ENCODE results near the gene RGMA. TPM values are rescaled to one million over a fixed set of nuclear protein-coding genes. Genes with fewer than 3 reads are reported as not detected.

RGMA gene
- total RNA-seq, 1 donor from 2014 or later, result not detected

DNA sequence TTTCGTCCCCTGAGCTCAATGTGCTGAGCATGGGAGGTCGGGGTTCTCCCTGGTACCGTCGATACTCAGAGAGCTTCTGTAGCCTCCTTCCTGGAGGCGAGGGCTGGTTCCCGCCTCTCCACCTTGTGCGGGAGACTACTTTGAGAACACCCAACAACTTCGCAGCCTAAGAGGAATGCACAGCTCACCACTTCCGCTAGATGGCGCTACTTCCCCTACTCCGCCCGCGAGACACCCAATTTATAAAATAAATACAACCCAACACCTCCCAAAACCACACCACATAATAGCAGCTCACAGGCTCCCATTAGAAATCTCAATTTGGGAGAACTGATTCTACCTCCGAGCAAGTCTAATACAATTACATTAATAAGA is 1.2 kb downstream of the RGMA start:
- H3K27me3 Mint-ChIP-seq (ENCODE audit: low read depth), result peaks cover 60% of the 10 kb centered on the region
- peaks cover 14% of the 10 kb centered on the region for H3K4me1 Mint-ChIP-seq (ENCODE audit: low read depth)
- H3K27ac Mint-ChIP-seq, result no peak overlapping the region
- intact Hi-C loops (cut with micrococcal nuclease), result loop anchor here (2.0 to 5.0 kb wide), 2 partner anchors 991 to 1033 kb away; no protein-coding TSS in a partner anchor
- no peaks in the 10 kb centered on the region for H3K9me3 Mint-ChIP-seq
- H3K4me3 Mint-ChIP-seq (ENCODE audit: low read depth), result peak overlapping the region; percentile 82
- DNase-seq (ENCODE audit: low spot score), result peak; percentile 65
- no peaks in the 10 kb centered on the region for H3K36me3 Mint-ChIP-seq (ENCODE audit: low read depth)

DNA sequence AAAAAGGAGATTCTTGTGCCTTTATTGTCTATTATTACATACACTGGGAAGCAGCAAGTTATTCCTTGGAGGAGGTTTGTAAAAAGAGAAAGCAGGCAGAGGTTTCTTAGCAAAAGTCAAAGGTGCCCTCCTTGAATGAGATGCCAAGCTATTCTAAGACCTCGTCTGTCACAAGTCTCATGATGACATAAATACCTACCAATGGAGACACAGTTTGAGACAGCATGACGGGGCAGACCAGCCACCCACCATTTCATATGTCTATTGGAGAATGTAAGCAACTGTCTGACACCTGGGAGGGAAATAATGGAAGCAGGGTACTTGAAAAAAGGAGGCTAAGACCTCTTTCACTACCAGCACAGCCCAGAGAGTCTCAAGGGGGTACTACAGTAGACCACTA is 2.2 kb downstream of the RGMA start:
- peaks cover 69% of the 10 kb centered on the region for H3K27me3 Mint-ChIP-seq (ENCODE audit: low read depth)
- no peak for DNase-seq (ENCODE audit: low spot score)
- H3K4me1 Mint-ChIP-seq (ENCODE audit: low read depth), result peaks cover 14% of the 10 kb centered on the region
- no peaks in the 10 kb centered on the region for H3K36me3 Mint-ChIP-seq (ENCODE audit: low read depth)
- intact Hi-C loops (cut with micrococcal nuclease), result loop anchor here (5.0 kb wide), 1 partner anchor 989 kb away; no protein-coding TSS in a partner anchor
- H3K27ac Mint-ChIP-seq, result no peak overlapping the region
- H3K9me3 Mint-ChIP-seq, result no peaks in the 10 kb centered on the region
- no peak overlapping the region for H3K4me3 Mint-ChIP-seq (ENCODE audit: low read depth)

- Mint-ChIP-seq H3K27ac (no peak overlapping the region), H3K27me3 (ENCODE audit: low read depth) (peaks cover 63% of the 10 kb centered on the region), H3K9me3 (no peaks in the 10 kb centered on the region), H3K4me3 (ENCODE audit: low read depth) (no peak overlapping the region), H3K4me1 (ENCODE audit: low read depth) (peaks cover 14% of the 10 kb centered on the region), H3K36me3 (ENCODE audit: low read depth) (no peaks in the 10 kb centered on the region)
- intact Hi-C loops (cut with micrococcal nuclease), result loop anchor here (5.0 kb wide), 1 partner anchor 988 kb away; no protein-coding TSS in a partner anchor
- no peak for DNase-seq (ENCODE audit: low spot score)
Observed at GRCh38 chr15:93085692-93086091, 3.3 kb downstream of the RGMA start.

DNA sequence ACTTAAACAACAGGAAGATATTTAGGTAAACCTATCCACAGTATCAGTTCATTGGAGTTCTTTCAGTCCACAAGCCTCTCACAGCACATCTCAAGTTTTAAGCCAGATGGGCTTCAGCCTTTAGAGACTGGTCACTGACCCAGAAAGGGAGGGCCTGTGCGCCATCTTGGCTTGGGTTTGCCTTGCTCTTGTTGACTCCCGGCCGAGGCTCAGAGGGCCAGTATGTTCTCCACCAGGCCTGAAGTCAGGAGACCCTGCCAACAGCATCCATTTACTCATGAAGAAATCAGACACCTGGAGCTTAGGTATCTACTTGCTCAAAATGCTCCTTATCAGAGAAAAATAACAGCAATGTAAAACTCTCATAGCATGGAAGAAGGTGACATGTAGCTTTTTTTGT is 6.2 kb downstream of the RGMA start:
- Mint-ChIP-seq H3K9me3 (no peaks in the 10 kb centered on the region), H3K36me3 (ENCODE audit: low read depth) (no peaks in the 10 kb centered on the region), H3K4me1 (ENCODE audit: low read depth) (peaks cover 5% of the 10 kb centered on the region), H3K27ac (no peak overlapping the region), H3K4me3 (ENCODE audit: low read depth) (no peak overlapping the region), H3K27me3 (ENCODE audit: low read depth) (peaks cover 51% of the 10 kb centered on the region)
- DNase-seq (ENCODE audit: low spot score), result no peak
- intact Hi-C loops (cut with micrococcal nuclease), result no loop called here

- intact Hi-C loops (cut with micrococcal nuclease), result no loop called here
Observed at GRCh38 chr15:93081399-93081798, 7.6 kb downstream of the RGMA start.

DNA sequence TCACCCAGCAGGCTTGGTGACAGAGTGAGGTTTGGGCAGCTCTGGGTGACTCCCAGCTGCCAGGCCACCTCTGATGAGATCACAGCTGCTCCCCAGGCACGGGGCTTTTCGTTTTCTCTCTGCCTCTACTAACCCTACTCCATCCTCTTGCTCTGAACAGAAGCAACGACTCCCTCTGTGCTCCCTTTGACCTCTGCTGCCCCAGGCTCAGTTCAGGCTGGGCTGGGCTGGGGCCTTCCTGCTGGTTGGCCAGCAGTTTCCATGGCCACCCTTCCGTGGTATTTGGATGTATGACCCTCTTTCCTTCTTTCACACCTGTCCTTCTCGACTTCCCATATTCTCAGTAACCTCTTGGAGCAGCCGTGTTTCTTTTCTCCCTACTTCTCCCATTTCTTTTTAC is 8.6 kb downstream of the RGMA start:
- intact Hi-C loops (cut with micrococcal nuclease), result no loop called here
- peaks cover 47% of the 10 kb centered on the region for H3K27me3 Mint-ChIP-seq (ENCODE audit: low read depth)
- no peaks in the 10 kb centered on the region for H3K9me3 Mint-ChIP-seq
- no peak overlapping the region for H3K4me3 Mint-ChIP-seq (ENCODE audit: low read depth)
- no peak for DNase-seq (ENCODE audit: low spot score)
- no peaks in the 10 kb centered on the region for H3K4me1 Mint-ChIP-seq (ENCODE audit: low read depth)
- no peak overlapping the region for H3K27ac Mint-ChIP-seq
- H3K36me3 Mint-ChIP-seq (ENCODE audit: low read depth), result no peaks in the 10 kb centered on the region

More at GRCh38 chr15:93081399-93081798, 7.6 kb downstream of the RGMA start:
- H3K4me1 Mint-ChIP-seq (ENCODE audit: low read depth), result no peaks in the 10 kb centered on the region
- DNase-seq (ENCODE audit: low spot score), result no peak
- no peak overlapping the region for H3K27ac Mint-ChIP-seq
- H3K36me3 Mint-ChIP-seq (ENCODE audit: low read depth), result no peaks in the 10 kb centered on the region
- no peaks in the 10 kb centered on the region for H3K9me3 Mint-ChIP-seq
- H3K4me3 Mint-ChIP-seq (ENCODE audit: low read depth), result no peak overlapping the region
- peaks cover 47% of the 10 kb centered on the region for H3K27me3 Mint-ChIP-seq (ENCODE audit: low read depth)

DNA sequence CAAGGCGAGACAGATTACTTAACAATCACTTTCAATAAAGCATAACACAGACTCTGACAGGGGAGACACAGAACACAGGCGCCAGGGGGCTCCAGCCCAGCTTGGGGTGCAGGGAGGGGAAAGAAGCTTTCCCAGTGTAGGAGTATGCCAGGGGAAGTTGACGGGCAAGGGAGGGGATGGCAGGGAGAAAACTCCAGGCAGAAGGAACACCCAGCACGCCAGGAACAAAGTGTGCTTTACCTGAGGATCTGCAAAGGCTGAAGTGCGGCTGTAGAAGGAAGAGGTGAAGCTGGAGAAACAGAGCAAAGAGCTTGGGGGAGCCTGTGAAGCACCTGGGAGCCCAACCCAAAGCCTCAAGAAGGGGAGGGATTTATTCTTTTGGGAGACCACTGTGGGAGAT is 12.1 kb downstream of the RGMA start:
- Mint-ChIP-seq H3K27ac (no peak overlapping the region), H3K9me3 (no peaks in the 10 kb centered on the region), H3K27me3 (ENCODE audit: low read depth) (peaks cover 57% of the 10 kb centered on the region), H3K4me3 (ENCODE audit: low read depth) (no peak overlapping the region), H3K4me1 (ENCODE audit: low read depth) (peaks cover 6% of the 10 kb centered on the region), H3K36me3 (ENCODE audit: low read depth) (no peaks in the 10 kb centered on the region)
- intact Hi-C loops (cut with micrococcal nuclease), result no loop called here
- no peak for DNase-seq (ENCODE audit: low spot score)

GRCh38 chr15:93076217-93076616 is 12.8 kb downstream of the RGMA start:
- no peak overlapping the region for H3K4me3 Mint-ChIP-seq (ENCODE audit: low read depth)
- DNase-seq (ENCODE audit: low spot score), result no peak
- no peaks in the 10 kb centered on the region for H3K36me3 Mint-ChIP-seq (ENCODE audit: low read depth)

GRCh38 chr15:93074599-93074998 is 14.4 kb downstream of the RGMA start:
- H3K9me3 Mint-ChIP-seq, result no peaks in the 10 kb centered on the region
- peaks cover 8% of the 10 kb centered on the region for H3K4me1 Mint-ChIP-seq (ENCODE audit: low read depth)
- H3K4me3 Mint-ChIP-seq (ENCODE audit: low read depth), result no peak overlapping the region
- peaks cover 64% of the 10 kb centered on the region for H3K27me3 Mint-ChIP-seq (ENCODE audit: low read depth)
- no peak for DNase-seq (ENCODE audit: low spot score)
- intact Hi-C loops (cut with micrococcal nuclease), result no loop called here
- no peak overlapping the region for H3K27ac Mint-ChIP-seq
- no peaks in the 10 kb centered on the region for H3K36me3 Mint-ChIP-seq (ENCODE audit: low read depth)

More at GRCh38 chr15:93076217-93076616, 12.8 kb downstream of the RGMA start:
- H3K27ac Mint-ChIP-seq, result no peak overlapping the region
- H3K27me3 Mint-ChIP-seq (ENCODE audit: low read depth), result peaks cover 62% of the 10 kb centered on the region
- H3K9me3 Mint-ChIP-seq, result no peaks in the 10 kb centered on the region
- peaks cover 8% of the 10 kb centered on the region for H3K4me1 Mint-ChIP-seq (ENCODE audit: low read depth)
- intact Hi-C loops (cut with micrococcal nuclease), result no loop called here

GRCh38 chr15:93073465-93073952 is 15.5 kb downstream of the RGMA start:
- no peak for DNase-seq (ENCODE audit: low spot score)
- H3K27ac Mint-ChIP-seq, result no peak overlapping the region
- intact Hi-C loops (cut with micrococcal nuclease), result no loop called here
- H3K4me3 Mint-ChIP-seq (ENCODE audit: low read depth), result peak overlapping the region; percentile 66
- H3K27me3 Mint-ChIP-seq (ENCODE audit: low read depth), result peaks cover 66% of the 10 kb centered on the region
- H3K4me1 Mint-ChIP-seq (ENCODE audit: low read depth), result peaks cover 8% of the 10 kb centered on the region
- no peaks in the 10 kb centered on the region for H3K9me3 Mint-ChIP-seq
- no peaks in the 10 kb centered on the region for H3K36me3 Mint-ChIP-seq (ENCODE audit: low read depth)

DNA sequence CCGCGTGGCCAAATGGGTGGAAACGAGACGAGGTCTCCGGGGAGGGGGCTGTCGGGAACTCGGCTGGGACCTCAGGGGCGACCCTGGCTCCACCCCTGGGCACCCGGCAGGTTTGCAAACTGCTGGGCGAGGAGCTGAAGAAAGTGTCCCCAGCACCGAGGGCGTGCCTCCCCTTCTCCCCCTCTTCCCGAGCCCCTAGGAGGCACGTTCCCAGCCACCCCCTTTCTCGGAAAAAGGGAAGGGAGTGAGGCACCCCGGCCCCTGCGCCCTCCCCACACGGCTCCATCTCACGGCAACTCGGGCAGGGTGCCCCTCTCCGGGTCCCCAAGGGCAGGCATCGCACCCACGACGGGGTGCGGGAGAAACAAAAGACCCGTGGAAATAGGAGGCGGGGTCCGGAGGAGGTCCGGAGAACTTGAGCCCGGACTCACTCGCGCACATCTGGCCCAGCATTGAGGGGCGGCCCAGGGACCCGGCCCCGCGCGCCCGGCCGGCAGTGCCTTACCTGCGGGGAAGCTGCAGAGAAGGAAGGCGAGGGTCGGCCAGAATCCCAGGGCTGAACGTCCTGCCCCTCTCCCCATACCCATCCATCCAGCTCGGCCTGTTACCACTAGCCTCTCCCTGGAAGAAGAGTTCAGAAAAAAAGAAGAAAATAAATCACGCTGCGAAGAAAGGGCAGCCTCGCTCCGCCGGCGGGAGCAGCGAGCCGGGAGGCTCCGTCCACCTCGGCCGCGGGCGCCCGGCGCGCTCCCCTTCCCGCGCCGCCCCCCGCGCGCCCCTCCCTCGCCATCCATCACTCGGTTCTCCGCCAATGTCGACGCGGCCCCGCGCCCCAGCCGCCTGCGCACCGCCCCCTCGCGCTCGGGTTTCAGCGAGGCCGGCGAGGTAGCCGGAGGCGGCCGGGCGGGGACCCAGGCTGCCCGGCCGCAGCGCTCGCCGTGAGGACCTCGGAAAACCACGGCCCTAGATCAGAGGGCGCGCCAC is 16.3 kb downstream of the RGMA start:
- peaks cover 8% of the 10 kb centered on the region for H3K4me1 Mint-ChIP-seq (ENCODE audit: low read depth)
- no peak overlapping the region for H3K27ac Mint-ChIP-seq
- DNase-seq (ENCODE audit: low spot score), result no peak
- H3K4me3 Mint-ChIP-seq (ENCODE audit: low read depth), result peak overlapping the region; percentile 35
- no peaks in the 10 kb centered on the region for H3K9me3 Mint-ChIP-seq
- H3K36me3 Mint-ChIP-seq (ENCODE audit: low read depth), result no peaks in the 10 kb centered on the region
- peaks cover 65% of the 10 kb centered on the region for H3K27me3 Mint-ChIP-seq (ENCODE audit: low read depth)
- intact Hi-C loops (cut with micrococcal nuclease), result no loop called here

GRCh38 chr15:93072011-93072410 is 17.0 kb downstream of the RGMA start:
- Mint-ChIP-seq H3K27ac (no peak overlapping the region), H3K4me1 (ENCODE audit: low read depth) (peaks cover 8% of the 10 kb centered on the region), H3K9me3 (no peaks in the 10 kb centered on the region), H3K4me3 (ENCODE audit: low read depth) (no peak overlapping the region), H3K36me3 (ENCODE audit: low read depth) (no peaks in the 10 kb centered on the region), H3K27me3 (ENCODE audit: low read depth) (peaks cover 63% of the 10 kb centered on the region)
- DNase-seq (ENCODE audit: low spot score), result no peak
- intact Hi-C loops (cut with micrococcal nuclease), result no loop called here

GRCh38 chr15:93071469-93071936 is 17.5 kb downstream of the RGMA start:
- no peaks in the 10 kb centered on the region for H3K36me3 Mint-ChIP-seq (ENCODE audit: low read depth)
- DNase-seq (ENCODE audit: low spot score), result no peak
- peaks cover 61% of the 10 kb centered on the region for H3K27me3 Mint-ChIP-seq (ENCODE audit: low read depth)

More at GRCh38 chr15:93071469-93071936, 17.5 kb downstream of the RGMA start:
- intact Hi-C loops (cut with micrococcal nuclease), result no loop called here
- no peak overlapping the region for H3K4me3 Mint-ChIP-seq (ENCODE audit: low read depth)
- H3K27ac Mint-ChIP-seq, result no peak overlapping the region
- no peaks in the 10 kb centered on the region for H3K9me3 Mint-ChIP-seq
- peaks cover 8% of the 10 kb centered on the region for H3K4me1 Mint-ChIP-seq (ENCODE audit: low read depth)
